ENCODE measurements around the gene FEN1.

The FEN1 gene, protein sequence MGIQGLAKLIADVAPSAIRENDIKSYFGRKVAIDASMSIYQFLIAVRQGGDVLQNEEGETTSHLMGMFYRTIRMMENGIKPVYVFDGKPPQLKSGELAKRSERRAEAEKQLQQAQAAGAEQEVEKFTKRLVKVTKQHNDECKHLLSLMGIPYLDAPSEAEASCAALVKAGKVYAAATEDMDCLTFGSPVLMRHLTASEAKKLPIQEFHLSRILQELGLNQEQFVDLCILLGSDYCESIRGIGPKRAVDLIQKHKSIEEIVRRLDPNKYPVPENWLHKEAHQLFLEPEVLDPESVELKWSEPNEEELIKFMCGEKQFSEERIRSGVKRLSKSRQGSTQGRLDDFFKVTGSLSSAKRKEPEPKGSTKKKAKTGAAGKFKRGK

DNA sequence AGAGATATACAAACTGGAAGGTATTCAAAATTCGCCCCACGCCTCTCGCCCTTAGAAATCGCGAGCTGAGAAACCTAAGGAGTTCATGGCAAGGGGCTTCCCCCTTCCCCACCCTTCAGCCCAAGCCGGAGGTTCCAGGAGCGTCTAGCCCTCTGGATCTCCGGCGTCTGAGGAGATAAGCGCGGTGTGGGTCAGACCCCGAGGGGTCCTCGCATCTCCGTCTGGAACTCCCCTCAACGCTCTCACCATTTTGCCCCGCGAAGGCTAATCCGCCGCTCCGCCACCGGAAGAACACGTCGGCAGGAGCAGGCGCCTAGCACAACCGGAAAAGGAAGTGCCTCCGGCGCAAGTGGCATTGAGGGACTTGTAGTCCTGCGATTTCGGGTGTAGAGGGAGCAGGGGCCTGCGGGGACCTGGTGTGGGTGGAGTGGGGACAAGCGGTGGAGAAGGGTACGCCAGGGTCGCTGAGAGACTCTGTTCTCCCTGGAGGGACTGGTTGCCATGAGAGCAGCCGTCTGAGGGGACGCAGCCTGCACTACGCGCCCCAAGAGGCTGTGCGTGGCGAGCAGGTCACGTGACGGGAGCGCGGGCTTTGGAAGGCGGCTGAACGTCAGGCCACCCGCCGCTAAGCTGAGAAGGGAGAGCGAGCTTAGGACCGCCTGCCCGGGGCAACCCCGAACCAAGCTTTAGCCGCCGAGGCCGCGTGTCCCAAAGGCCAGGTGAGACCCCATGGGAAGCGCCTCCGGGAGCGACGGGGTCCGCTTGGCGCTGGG lies at the start of gene FEN1, which contains the start of gene TMEM258:
TSS of gene FEN1 (plus strand) at position 602 of the 773 bp plus-strand sequence. CDS start 2,451 bp downstream, outside the sequence.
TSS of gene TMEM258 (minus strand) at position 290 of the 773 bp plus-strand sequence. CDS start at position 249, 41 bp downstream.
- DNase-seq (ENCODE audit: low spot score): peak; percentile 96

DNA sequence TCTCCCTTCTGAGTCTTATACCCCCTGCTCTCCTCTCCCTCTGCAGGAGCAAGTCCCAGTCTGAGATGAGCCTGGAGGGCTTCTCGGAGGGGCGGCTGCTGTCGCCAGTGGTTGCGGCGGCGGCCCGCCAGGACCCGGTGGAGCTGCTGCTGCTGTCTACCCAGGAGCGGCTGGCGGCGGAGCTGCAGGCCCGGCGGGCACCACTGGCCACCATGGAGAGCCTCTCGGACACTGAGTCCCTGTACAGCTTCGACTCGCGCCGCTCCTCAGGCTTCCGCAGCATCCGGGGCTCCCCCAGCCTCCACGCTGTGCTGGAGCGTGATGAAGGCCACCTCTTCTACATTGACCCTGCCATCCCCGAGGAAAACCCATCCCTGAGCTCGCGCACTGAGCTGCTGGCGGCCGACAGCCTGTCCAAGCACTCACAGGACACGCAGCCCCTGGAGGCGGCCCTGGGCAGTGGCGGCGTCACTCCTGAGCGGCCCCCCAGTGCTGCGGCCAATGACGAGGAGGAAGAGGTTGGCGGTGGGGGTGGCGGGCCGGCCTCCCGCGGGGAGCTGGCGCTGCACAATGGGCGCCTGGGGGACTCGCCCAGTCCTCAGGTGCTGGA lies 49.1 kb upstream of the FEN1 start:
- no peak for DNase-seq (ENCODE audit: low spot score)

DNA sequence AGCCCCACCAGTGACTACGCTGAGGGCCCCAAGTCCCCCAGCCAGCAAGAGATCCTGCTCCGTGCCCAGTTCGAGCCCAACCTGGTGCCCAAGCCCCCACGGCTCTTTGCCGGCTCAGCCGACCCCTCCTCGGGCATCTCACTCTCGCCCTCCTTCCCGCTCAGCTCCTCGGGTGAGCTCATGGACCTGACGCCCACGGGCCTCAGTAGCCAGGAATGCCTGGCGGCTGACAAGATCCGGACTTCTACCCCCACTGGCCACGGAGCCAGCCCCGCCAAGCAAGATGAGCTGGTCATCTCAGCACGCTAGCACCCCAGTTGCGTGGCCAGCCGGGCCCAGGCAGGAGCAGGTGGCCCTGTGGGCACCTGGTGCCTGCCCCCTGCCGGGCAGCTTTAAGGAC lies 48.5 kb upstream of the FEN1 start:
- DNase-seq (ENCODE audit: low spot score): no peak

DNA sequence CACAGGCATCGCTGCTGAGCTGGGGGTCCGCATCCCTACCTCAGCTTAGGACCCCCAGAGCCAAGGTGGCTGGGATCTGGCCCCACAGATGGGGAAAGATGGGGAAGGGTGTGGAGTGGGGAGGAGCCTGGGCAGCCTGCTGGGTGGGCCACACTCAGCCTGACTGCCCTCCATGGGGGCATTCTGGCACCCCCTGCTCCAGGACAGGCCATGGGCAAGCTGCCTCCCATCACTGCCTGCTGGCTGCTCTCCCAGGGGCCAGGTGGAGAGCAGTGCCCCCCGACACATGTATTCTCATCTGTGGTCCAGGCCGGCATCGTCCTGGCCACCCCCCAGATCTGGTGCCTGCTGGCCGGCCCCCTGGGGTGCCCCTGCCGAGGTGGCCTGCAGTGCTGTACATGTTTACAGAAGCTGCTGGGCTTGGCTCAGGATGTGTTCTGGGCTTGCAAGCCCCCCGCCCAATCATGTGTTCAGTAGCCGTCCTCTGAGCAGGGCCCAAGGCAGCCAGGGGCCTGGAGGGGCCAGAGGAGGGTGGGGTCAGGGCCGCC lies 48.0 kb upstream of the FEN1 start:
- no peak for DNase-seq (ENCODE audit: low spot score)

DNA sequence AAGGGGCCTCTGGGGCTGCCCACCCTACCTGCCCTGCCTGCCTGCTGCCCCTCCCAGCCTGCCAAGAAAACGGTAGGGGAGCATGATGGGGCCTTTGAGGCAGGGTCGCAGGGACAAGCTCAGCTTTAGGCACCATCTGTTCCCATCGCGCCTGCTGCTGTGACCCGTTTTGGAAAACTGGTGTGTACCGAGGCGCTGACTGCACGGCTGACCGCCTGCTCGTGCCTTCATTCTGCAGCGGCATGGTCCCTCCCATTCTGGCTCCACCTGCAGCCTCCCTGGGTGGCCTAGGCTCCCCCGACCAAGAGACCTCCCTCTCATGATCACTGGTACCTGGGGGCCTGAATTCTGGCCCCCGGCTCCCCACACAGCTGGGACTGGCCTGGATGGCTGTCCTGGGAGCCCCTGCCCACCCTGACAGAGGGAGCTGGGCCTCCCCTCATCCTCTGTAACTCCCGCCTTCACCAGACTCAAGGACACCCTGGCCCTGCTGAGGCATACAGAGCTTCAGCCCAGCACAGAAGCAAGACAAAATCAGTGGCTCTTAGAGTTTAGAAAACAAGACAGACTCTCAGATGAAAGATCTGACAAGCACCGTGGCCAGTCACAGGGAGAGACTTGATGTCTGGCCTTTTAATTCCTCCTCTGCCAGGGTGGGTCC lies 46.8 kb upstream of the FEN1 start:
- DNase-seq (ENCODE audit: low spot score): no peak

DNA sequence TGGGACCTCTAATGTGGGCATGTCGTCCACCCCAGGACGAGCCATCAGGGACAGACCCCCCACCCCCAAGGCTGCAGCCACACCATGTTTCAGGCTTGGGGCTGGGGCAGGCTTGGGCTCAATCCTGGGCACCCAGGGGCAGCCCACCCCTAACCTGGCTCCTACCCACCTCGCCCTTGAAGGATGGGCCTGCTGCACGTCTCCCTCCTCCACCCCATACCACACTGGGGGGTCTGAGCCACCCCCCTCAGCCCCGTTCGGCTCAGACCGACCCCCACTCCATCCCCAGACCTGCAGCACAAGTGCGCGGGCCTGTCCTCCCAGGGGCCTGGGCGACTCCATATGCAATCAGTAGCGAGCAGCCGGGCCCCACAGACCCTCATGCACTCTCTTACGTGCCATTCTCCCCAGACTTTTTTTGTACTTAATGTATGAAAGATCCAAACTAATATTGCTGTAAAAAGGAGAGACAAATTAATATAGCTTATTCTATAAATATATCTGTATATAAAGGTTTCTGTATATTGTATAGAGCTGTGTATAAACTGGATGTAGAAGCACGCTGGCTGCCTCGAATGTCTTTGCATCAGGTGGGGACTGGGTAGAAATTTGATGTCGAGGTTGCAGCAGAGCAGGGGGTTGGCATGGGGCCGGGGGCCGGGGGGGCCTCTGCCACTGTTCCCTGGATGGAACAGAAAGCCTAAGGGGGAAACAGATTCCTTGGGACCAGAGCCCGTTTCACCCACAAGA lies 46.1 kb upstream of the FEN1 start:
- no peak for DNase-seq (ENCODE audit: low spot score)

DNA sequence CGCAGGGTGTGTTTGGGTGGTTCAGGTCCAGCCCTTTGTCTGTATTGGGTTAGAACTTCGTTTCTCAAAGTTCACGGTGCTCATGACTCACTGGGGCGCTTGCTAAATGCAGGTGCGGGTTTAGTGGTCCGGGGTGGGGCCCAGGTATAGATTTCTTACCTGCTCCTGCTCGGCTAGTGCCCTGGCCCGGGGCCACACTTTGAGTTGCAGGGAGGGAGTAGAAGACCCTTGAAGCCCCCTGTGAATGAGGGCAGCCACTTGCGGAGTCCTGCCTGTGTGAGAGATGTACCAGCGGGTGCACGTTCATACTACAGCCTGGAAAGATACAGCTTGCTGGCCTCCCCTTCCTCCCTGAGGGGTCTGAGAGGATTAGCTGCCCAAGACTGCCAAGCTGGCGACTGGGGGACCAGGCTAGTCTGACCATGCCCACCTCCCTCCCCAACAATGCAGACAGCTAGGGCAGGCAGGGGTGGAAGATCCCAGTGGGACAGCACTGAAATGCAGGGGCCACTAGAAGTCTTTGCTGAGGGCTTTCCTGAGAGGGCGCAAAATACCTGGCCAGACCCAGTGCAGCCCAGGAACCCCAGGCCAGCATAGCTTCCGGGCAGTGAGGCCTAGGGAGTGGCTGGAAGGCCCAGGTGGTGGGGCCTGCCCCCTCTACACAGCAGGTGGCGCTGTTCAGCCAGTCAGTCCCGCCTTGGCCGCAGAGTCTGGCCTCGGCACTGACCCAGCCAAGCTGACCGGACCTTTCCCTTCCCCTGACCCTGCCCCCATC lies 45.3 kb upstream of the FEN1 start:
- DNase-seq (ENCODE audit: low spot score): peak; percentile 79

DNA sequence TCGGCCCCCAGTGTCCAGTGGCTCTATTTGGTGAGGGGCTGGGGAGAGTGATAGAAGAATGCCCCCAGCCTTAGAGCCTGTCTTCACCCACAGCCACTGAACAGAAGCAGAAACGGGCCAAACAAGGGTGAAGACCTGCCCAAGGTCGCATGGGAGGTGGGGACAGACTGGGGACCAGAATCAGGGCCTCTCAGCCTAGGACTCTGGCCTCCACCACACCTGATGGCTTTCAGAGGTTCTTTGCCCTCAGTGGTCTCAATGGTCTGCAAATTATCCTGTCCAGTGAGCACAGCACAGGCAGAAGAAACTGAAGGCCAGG lies 44.8 kb upstream of the FEN1 start:
- no peak for DNase-seq (ENCODE audit: low spot score)

DNA sequence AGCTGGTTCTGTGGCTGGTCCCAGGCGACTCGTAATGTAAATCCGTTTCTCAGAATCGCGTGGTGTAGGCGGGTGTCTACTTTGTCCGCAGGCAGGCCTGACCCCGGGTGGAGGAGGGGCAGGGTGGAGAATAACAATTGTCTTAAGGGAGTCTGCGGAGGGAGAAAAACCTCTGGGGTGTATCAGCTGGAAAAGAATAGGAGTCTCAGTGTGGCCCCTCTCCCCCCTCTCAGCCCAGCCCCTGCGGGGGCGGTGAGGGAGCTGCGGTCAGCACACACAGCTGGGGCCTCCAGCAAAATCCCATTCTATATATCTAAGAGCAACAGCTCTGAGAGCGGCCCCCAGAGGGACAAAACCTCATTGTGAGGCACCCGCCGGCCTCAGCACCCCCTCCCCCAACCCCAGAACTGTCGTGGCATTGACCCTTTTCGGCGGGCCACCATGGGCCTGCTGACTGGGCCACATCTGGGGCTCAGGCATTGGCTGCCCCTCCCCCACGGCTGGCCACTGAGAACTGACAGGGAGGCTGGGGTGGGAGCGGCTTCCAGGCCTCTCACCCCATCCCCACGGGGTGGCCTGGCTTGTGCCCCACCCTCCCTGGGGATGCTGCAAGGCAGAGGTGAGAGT lies 43.0 kb upstream of the FEN1 start:
- DNase-seq (ENCODE audit: low spot score): no peak

DNA sequence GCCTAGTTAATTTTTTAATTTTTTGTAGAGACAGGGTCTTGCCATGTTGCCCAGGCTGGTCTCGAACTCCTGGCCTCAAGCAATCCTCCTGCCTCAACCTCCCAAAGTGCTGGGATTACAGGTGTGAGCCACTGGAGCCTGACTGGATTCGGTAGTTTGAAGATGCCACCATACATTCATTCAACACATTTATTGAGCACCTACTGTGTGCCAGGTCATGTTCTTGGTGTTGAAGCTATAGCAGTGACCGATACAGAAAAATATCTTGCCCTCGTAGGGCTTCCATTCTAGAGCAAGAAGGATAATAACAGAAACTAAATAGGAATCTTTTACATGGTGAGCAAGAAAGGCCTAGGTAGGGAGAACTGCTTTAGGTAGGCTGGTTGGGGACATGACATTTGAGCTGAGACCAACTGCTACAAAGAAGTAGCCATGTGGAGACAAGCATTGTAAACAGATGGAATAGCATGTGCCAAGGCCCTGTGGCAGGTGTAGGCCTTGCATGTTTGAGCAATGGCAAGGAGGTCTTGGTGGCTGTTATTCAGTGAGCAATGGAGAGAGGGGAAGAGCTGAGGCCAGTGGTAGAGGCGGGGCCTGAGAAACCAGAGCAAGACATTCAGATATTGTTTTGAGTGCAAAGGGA lies 42.0 kb upstream of the FEN1 start:
- DNase-seq (ENCODE audit: low spot score): no peak

DNA sequence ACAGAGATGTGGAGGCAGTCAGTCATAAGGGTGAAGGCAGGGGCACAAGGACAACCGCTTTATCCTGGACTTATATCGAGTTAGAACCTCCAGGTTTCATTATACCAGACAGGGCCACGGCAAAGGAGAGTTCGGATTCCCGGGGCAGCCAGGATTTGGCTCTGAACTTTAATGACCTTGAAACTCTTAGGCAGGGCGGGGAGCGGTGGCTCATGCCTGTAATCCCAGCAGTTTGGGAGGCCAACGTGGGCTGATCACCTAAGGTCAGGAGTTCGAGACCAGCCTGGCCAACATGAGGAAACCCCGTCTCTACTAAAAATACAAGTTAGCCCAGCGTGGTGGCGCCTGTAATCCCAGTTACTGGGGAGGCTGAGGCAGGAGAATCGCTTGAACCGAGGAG lies 41.3 kb upstream of the FEN1 start:
- DNase-seq (ENCODE audit: low spot score): no peak

DNA sequence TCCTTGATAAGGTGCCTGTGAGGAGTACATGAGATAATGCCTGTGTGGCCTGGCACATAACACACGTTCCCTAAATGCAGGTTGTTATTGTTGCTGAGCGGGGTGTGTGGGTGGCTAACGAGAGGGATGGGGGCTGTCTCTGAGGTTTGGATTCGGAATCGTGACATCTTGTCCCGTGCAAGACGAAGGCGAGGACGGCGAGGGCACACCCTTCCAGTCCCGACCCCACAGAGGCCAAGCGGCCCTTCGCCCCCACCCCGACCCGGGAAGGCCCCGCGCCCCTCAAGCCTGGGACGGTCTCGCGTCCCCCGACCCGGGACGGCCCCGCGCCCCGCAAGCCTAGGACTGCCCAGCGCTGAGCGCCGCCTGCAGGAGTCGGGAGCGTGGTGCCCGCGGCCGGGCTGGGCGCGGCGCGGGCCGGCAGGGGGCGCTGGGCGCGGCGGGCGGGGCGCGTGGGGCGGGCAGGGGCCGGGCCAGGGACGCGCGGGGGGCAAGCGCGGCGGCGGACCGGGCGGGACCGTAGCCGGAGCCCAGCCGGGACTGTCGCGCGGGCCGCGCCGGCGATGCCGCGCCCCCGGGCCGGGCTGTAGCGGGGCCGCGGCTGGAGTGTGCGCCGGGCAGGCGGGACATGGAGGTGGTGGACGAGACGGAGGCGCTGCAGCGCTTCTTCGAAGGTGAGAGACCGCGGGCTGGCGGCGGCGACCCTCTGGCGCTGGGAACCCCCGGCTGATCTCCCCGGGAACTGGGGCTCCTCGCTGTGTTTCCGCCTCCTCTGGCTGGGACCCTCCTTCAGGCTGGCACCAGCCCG lies 40.4 kb upstream of the FEN1 start, which contains the start of gene MYRF:
TSS of gene MYRF (plus strand) at position 520 of the 808 bp plus-strand sequence. CDS start at position 629, 109 bp downstream.
- peak; percentile 77 for DNase-seq (ENCODE audit: low spot score)

DNA sequence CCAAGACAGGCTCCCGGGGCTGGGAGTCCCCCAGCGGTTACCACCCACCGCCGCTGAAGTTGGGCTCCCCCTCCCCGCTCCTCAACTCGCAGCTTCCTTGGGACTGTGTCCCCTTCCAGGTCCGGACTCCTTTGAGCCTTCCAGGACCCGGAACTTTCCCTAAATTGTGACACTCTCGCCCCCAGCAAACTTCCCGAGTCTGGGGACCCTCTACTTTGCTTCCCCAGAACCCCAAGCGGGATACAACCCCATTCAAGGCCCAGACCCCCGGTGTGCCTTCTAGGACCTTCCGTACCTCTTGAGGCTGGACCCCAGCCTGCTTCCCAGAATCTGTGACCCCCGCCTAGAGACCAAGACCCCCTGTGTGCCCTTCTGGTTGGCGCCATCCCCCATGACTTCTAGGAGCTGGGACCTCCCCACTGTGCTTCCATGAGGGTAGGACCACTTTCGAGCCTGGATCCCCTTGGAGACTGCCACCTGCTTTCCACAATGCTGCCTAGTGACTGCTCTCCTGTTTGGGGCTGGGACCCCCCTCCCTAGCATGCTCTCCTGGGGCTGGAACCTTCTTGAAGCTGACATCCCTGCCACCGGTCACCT lies 39.7 kb upstream of the FEN1 start:
- DNase-seq (ENCODE audit: low spot score): no peak

DNA sequence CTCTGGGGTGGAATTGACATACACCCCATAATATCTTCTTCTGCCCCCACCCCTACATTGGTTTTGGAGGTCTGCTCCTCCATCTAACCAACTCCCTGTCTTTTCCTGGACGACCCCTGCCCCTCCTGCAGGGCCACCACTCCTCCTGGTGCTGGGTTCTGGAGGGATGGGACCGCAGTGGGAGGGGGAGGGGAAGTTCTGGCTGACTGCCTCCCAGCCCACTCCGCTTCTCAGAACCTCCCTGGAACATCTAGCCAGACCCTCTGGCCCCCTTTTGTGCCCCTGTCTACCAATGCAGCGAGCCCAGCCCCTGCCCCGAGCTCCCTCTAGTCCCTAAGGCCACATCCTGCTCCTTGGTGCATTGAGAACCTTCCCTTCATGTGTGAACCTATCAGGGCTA lies 39.0 kb upstream of the FEN1 start:
- no peak for DNase-seq (ENCODE audit: low spot score)

DNA sequence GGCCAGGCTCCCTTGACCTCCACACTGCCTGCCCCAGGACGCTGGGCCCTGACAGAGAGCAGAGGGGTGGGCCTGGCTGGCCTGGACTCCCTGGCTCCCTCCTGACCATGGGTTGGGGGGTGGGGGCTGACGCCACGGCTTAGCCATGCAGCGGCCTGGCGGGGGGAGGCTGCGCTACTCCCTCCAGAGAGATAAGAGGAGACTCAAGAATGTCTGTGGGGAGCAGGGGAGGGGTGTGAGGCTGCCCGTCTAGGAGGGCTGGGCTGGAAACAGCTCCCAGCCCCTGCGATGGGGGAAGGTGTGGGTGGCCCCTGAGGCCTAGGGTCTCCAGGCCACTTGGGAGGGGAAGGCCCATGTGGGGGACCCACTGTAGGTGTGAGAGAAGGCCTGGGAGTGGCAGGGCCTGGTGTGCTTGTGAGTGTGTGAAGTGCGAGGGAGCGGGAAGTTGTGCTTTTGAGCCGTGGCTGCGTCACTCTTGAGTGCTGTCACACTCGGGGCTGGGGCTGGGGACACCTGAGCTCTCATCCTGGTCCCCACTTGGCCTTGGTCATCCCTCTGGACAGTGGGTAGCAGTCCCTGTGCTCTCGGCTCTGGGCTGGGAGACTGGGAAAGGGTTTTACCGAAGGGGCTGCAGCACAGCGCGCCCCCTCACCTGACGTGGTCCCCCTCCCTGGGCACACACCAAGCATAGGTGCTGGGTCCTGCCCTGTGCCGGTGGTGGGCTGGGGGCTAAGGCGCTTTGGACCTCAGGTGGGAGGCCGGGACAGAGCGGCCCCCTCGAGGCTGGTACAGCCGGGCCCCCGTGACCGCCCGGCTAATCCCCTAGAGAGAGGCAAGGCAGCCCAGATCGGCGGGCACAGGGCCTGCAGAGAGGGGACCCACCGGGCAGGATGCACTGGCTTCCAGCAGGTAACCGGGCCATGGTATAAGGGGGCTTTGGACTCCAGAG lies 37.9 kb upstream of the FEN1 start:
- DNase-seq (ENCODE audit: low spot score): no peak

DNA sequence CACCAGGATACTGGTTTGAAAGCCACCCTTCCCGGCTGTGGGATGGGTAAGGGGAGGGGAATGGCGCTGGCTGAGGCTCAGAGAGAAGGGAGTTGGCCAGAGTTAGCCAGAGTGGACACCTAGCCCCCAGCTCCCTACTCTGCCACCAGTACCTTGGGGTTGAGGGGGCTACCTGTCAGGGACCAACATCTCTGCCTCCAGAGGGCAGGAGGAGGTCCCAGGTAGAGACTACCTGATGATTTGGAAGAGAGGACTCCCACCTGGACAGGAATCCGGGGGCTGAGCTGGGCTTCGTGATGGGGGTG lies 36.6 kb upstream of the FEN1 start:
- no peak for DNase-seq (ENCODE audit: low spot score)

All from left forelimb (tissue), 1 donor.